ENCODE measurements around the gene ZNF526.

ZNF526 gene

GRCh38 chr19:42268142-42268703 is 48.1 kb downstream of the ZNF526 start:
- TF ChIP-seq CTCF (IDR thresholded peaks at IDR 0.05): peak in 1 of 2 experiments; percentile 15
- no peaks in the 10 kb centered on the region for H3K9me3 ChIP-seq
- no peaks in the 10 kb centered on the region for H3K27me3 ChIP-seq
- H3K4me1 ChIP-seq: peaks cover 0 to 44% (median 31%) of the 10 kb centered on the region in 4 donors
- H3K27ac ChIP-seq: peak overlapping the region; percentile 94 to 99
- peaks cover 12 to 16% (median 15%) of the 10 kb centered on the region in 3 donors for H3K36me3 ChIP-seq
- DNase-seq: peak; percentile 99 to 100
- peak overlapping the region; percentile 59 to 75 for H3K4me3 ChIP-seq
- intact Hi-C loops (cut with DNase I; ENCODE audit: low total_unique reads): loop anchor here (1.0 kb wide), 1 partner anchor 14 kb away; no protein-coding TSS in a partner anchor

DNA sequence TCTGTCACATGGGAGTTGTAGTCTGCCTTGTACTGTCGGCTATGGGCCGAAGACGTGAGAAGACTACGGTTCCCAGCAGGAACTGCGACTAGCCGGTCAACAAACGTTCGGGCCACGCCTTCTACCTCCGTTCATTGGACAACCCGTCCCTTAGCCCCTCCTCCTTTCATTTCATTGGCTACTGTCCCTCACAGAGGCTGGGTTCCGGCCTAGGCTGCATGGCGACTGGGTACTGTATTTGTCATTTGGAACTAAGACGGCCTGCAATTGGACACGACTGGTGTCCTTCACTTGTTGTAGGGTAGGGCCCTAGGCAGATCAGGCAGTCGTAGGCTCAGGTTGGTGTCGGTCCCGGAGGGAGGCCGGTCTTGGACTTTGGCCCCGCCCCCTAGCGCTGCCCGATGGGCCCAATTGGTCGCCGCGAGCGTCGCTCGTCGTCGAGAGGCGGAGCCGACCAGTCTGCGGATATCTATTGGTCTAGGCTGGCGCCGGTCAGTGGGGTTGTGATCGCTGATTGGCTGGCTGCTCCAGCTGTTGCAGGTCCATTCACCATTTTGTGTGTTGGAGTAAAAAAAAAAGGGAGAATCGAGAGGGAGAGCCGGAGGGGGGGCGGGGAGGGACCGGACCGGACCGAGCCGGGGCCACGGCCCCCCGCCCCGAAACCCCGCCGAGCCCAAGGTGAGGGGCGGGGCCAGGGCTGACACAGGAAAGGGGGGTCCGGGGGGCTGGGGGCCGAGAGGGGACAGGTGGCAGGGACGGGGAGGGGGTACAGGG is 48.8 kb downstream of the ZNF526 start, which contains the start of gene CIC:
Gene CIC (plus strand): TSS at position 549 of the 774 bp plus-strand sequence. CDS start 2,532 bp downstream, outside the sequence.
- Histone ChIP-seq H3K27me3 (no peaks in the 10 kb centered on the region), H3K4me3 (peak within 1 kb of the TSS; percentile 70 to 75), H3K9me3 (no peaks in the 10 kb centered on the region), H3K4me1 (peaks cover 0 to 50% (median 32%) of the 10 kb centered on the region in 4 donors), H3K36me3 (peaks cover 19 to 23% (median 22%) of the 10 kb centered on the region in 3 donors), H3K27ac (peak within 1 kb of the TSS; percentile 96 to 99)
- DNase-seq: peak; percentile 100
- TF ChIP-seq CTCF (IDR thresholded peaks at IDR 0.05): peak in 1 of 2 experiments; percentile 2
- intact Hi-C loops (cut with DNase I; ENCODE audit: low total_unique reads): loop anchor here (1.0 kb wide), 1 partner anchor 15 kb away; no protein-coding TSS in a partner anchor

- TF ChIP-seq CTCF (IDR thresholded peaks at IDR 0.05): no peak
- intact Hi-C loops (cut with DNase I; ENCODE audit: low total_unique reads): no loop called here
- Histone ChIP-seq H3K4me3 (peak overlapping the region; percentile 70 to 75), H3K27ac (peak overlapping the region; percentile 96 to 97), H3K27me3 (no peaks in the 10 kb centered on the region), H3K36me3 (peaks cover 22 to 31% (median 30%) of the 10 kb centered on the region in 3 donors), H3K4me1 (peaks cover 0 to 58% (median 36%) of the 10 kb centered on the region in 4 donors), H3K9me3 (no peaks in the 10 kb centered on the region)
- peak in 1 of 2 donors; percentile 68 for DNase-seq
These were observed 49.6 kb downstream of the ZNF526 start for GRCh38 chr19:42269478-42270345.

- H3K27me3 ChIP-seq: no peaks in the 10 kb centered on the region
- DNase-seq: peak; percentile 66 to 94
- TF ChIP-seq CTCF (IDR thresholded peaks at IDR 0.05): no peak
- no peaks in the 10 kb centered on the region for H3K9me3 ChIP-seq
- H3K36me3 ChIP-seq: peaks cover 22 to 34% (median 32%) of the 10 kb centered on the region in 3 donors
- H3K4me3 ChIP-seq: peak overlapping the region; percentile 70 to 75
- H3K27ac ChIP-seq: peak overlapping the region; percentile 96 to 97
- H3K4me1 ChIP-seq: peaks cover 0 to 66% (median 42%) of the 10 kb centered on the region in 4 donors
- intact Hi-C loops (cut with DNase I; ENCODE audit: low total_unique reads): no loop called here
These were observed 50.4 kb downstream of the ZNF526 start for GRCh38 chr19:42270346-42271044.

GRCh38 chr19:42271045-42271419 is 50.9 kb downstream of the ZNF526 start:
- intact Hi-C loops (cut with DNase I; ENCODE audit: low total_unique reads): no loop called here
- no peak for TF ChIP-seq CTCF (IDR thresholded peaks at IDR 0.05)
- no peak for DNase-seq
- H3K27ac ChIP-seq: peak overlapping the region; percentile 96 to 97
- H3K4me3 ChIP-seq: peak overlapping the region; percentile 70 to 75
- no peaks in the 10 kb centered on the region for H3K27me3 ChIP-seq
- peaks cover 0 to 70% (median 45%) of the 10 kb centered on the region in 4 donors for H3K4me1 ChIP-seq
- H3K9me3 ChIP-seq: no peaks in the 10 kb centered on the region
- peaks cover 22 to 34% (median 32%) of the 10 kb centered on the region in 3 donors for H3K36me3 ChIP-seq

All from tibial artery (tissue), 4 donors.